RKO (cell line): Measurements from ENCODE around the gene TUBB1.
A peak's percentile ranks its signal among the peaks of the same experiment; 100 is the strongest.

Experiments used
- DNase-seq: peaks from one replicate; pipeline ENCODE4 v3.0.0-alpha.2; 2016; ENCODE audit warnings: low spot score

Gene TUBB1

GRCh38 chr20:58990651-58991445 is 28.4 kb upstream of the TUBB1 start:
- DNase-seq, result no peak

GRCh38 chr20:58991715-58992114 is 27.5 kb upstream of the TUBB1 start:
- DNase-seq, result no peak

- DNase-seq, result no peak
Observed at GRCh38 chr20:58992911-58993310, 26.3 kb upstream of the TUBB1 start.

DNA sequence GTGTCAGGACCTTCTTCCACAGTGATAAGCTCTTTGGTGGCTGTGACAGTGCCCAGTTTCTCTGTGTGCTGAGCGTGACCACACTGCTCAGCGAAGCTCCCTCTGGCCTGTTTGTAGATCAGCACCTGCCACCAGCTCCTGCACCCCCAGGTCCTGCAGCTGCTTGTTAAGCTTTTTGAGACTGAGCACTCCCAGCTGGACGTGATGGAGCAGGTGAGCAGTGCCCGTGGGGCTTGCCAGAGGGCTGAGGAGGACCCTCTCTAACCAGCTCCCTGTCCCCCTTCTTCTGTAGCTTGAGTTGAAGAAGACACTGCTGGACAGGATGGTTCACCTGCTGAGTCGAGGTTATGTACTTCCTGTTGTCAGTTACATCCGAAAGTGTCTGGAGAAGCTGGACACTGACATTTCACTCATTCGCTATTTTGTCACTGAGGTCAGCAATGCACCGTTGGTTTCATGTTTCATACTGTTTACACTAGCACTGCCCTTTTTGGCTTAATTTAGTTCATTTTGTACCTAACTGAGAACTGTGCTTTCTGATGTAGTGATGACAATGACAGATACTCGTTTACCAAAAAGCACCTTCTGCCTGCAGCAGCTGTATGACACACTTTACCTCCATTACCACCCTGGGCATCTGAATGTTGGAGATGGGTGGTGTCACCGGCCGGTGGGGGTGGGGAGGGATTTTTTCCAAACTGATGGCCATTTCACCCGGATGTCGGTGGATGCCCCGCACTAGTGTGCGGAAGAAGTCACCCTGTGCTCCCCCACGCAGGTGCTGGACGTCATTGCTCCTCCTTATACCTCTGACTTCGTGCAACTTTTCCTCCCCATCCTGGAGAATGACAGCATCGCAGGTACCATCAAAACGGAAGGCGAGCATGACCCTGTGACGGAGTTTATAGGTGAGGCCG is 25.6 kb upstream of the TUBB1 start:
- DNase-seq, result no peak

- DNase-seq, result no peak
Observed at GRCh38 chr20:58994390-58995159, 24.7 kb upstream of the TUBB1 start.

- peak; percentile 29 for DNase-seq
Observed at GRCh38 chr20:58995461-58996225, 23.6 kb upstream of the TUBB1 start.

- DNase-seq, result no peak
Observed at GRCh38 chr20:58996226-58996611, 23.0 kb upstream of the TUBB1 start.

GRCh38 chr20:58997141-58997770 is 22.0 kb upstream of the TUBB1 start:
- no peak for DNase-seq

DNA sequence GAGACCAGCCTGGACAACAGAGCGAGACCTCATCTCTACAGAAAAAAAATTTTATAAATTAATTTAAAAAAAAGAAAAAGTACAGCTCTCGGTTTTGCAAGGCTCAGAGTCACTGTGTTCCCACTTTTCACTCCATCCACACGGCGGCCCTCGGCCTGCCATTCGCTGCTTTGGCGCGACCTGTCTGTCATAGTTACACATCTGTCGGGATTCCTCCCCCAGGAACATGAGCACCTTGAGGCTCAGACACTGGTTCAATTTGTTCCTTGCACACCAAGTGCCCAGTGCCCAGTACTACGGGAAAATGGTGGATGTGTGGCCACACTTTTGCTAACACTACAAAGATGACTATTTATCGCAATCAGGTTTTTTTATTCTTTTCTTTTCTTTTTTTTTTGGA is 20.6 kb upstream of the TUBB1 start:
- no peak for DNase-seq

- no peak for DNase-seq
Observed at GRCh38 chr20:59000326-59000725, 18.9 kb upstream of the TUBB1 start.

DNA sequence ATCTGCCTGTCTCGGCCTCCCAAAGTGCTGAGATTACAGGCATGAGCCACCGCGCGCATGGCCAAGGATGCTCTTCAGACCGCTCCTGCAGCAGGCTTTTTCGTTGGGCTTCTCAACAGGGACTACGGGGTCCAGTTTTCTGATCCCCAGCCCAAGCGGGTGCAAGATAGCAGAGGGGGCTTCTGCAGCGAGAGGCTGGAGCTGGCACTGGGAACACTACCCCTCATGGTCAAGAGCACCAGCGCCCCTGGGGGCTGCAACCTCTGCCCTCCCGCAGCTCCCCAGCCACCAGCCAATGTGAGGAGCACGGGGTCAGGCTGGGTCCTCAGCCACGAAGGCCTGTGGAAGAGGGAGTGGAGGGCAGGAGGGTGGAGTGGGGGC is 18.2 kb upstream of the TUBB1 start:
- DNase-seq, result no peak

DNA sequence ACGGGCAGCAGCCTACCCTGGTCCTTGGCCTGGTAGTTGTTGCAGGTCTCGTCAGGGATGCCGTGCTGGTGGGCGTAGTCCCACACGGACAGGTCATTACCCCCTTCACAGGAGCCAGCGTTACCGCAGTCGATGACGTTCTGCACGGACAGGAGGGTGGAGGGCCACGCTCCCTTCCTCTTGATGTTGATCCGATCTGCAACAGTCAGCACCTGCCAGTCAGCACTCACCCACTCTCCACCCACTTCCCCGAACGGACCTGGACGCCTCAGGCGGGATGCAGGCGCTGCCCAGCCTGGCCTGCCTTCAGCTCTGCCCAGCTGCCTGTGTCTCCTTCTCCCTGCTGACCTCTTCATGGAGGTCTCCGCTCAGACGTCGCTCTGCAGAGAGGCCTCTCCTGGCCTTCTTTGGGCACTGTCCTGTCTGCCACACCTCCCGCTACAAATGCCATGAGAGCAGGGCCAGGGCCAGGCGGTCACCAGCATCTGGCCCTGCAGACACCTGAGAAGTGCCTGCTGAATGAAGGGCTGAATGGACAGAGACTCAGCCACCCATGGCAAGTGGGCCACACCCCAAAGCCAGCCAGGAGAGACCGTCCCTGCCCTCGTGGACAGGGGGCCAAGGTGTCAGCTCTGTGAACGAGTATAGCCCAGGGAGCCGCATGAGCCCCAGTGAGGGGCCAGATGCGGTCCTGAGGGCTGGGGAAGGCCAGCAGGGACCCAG is 17.6 kb upstream of the TUBB1 start:
- DNase-seq, result no peak

DNA sequence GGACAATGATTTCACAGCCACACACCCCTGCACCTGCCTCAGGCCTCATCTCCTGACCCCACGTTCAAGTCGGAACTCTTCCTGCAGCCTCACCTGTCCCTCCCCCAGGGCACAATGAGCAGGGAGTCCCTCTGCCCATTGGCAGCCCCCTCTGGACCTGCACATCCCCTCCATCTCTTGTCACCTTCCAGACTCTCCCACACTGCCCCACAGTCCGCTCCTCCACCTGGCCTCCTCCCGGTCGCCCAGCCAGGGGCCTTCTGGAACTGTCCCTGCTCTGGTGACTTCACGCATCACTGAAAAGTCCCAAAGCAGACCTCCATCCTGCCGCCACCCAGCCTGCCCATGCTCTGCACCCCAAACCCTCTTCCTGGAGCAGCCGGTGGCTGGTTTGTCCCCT is 16.8 kb upstream of the TUBB1 start:
- no peak for DNase-seq

GRCh38 chr20:59002874-59003399 is 16.3 kb upstream of the TUBB1 start:
- no peak for DNase-seq

DNA sequence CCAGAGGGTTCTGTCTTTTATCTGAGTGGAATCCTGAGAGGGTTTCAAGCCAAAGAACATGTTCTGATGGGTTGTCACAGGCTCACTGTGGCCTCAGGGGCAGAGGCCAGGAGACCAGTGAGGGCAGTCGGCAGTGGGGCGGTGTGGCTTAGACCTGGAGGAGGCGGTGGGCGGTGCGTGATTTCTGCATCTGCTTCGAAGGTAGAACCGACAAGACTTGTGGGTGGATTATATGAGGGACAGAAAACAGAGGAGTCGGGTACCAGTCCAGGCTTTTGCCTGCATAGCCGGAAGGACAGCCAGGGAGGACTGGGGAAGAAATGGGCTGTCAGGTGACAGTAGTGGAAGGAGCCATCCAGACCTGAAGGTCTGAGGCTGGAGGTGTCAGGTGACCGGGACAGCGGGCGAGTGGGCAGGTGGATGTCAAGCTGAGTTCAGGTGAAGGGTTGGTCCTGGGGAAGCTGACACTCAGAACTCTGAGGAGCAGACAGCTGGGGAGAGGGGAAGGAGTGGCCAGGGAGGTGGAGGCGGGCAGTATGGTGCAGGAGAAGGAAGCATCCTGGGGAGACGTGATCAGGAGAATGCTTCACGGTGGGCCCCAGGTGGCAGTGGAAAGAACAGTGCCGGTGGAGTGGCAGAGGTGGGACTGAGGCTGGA is 15.3 kb upstream of the TUBB1 start:
- no peak for DNase-seq

- no peak for DNase-seq
Observed at GRCh38 chr20:59004493-59004762, 14.8 kb upstream of the TUBB1 start.

GRCh38 chr20:59004763-59005522 is 14.3 kb upstream of the TUBB1 start:
- DNase-seq, result no peak

GRCh38 chr20:59005523-59006166 is 13.6 kb upstream of the TUBB1 start:
- DNase-seq, result no peak
